Bladder microvascular endothelial cell (primary cell): Measurements from ENCODE around the gene RHOBTB1. TPM values are rescaled to one million over a fixed set of nuclear protein-coding genes. Genes with fewer than 3 reads are reported as not detected.

ENCODE experiments used
- total RNA-seq: library from RNA; depleted of rRNA; stranded (reverse); fragments of >200 nt; gene quantifications from 2 replicates; pipeline ENCODE4 v1.2.3, GENCODE V29; 2014

Gene RHOBTB1, protein sequence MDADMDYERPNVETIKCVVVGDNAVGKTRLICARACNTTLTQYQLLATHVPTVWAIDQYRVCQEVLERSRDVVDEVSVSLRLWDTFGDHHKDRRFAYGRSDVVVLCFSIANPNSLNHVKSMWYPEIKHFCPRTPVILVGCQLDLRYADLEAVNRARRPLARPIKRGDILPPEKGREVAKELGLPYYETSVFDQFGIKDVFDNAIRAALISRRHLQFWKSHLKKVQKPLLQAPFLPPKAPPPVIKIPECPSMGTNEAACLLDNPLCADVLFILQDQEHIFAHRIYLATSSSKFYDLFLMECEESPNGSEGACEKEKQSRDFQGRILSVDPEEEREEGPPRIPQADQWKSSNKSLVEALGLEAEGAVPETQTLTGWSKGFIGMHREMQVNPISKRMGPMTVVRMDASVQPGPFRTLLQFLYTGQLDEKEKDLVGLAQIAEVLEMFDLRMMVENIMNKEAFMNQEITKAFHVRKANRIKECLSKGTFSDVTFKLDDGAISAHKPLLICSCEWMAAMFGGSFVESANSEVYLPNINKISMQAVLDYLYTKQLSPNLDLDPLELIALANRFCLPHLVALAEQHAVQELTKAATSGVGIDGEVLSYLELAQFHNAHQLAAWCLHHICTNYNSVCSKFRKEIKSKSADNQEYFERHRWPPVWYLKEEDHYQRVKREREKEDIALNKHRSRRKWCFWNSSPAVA
- 29.6 and 62.1 TPM in 2 replicates for total RNA-seq

GRCh38 chr10:60944058-60944909, at the start of gene RHOBTB1:
Gene RHOBTB1 (minus strand): TSS chr10:60944185. CDS start chr10:60911542, 32,643 bp downstream.

Other genes starting within 250 kb of the RHOBTB1 start
- 33.7 and 46.5 TPM in 2 replicates for gene CDK1, start 165.7 kb downstream of the RHOBTB1 start, total RNA-seq